GM21367 (cell line): ENCODE data around the gene IL22RA2.
"Not testable (repeated sequence)": the region's sequence is repeated elsewhere in the genome, so short reads cannot be mapped to it uniquely, and the experiment has no call there.

Source experiments
- ATAC-seq: cut with Tn5 transposase; IDR thresholded peaks from one replicate; pipeline ENCODE4 v1.9.1; 2021; ENCODE audit not compliant: unreplicated experiment

IL22RA2 gene

GRCh38 chr6:137173501-137173900 is at the start of gene IL22RA2:
Gene IL22RA2, minus strand, starts transcription at chr6:137173644. Its CDS starts 11,895 bp downstream, at chr6:137161749.
- ATAC-seq: no peak

GRCh38 chr6:137222381-137222780 is 48.9 kb upstream of the IL22RA2 start:
- ATAC-seq: no peak

GRCh38 chr6:137219664-137220252 is 46.3 kb upstream of the IL22RA2 start:
- ATAC-seq: no peak

GRCh38 chr6:137218917-137219663 is 45.6 kb upstream of the IL22RA2 start, which contains the start of gene IFNGR1:
Gene IFNGR1, minus strand, starts transcription at chr6:137219385. Its CDS starts 58 bp downstream, at chr6:137219327.
- peak; percentile 88 for ATAC-seq

- peak; percentile 26 for ATAC-seq
Measured at GRCh38 chr6:137218473-137218916, 45.1 kb upstream of the IL22RA2 start.

GRCh38 chr6:137217801-137218472 is 44.5 kb upstream of the IL22RA2 start:
- ATAC-seq: no peak

GRCh38 chr6:137216875-137217553 is 43.6 kb upstream of the IL22RA2 start:
- ATAC-seq: no peak

GRCh38 chr6:137216106-137216505 is 42.7 kb upstream of the IL22RA2 start:
- ATAC-seq: no peak

- not testable (repeated sequence) for ATAC-seq
Measured at GRCh38 chr6:137215630-137216029, 42.2 kb upstream of the IL22RA2 start.

GRCh38 chr6:137214931-137215330 is 41.5 kb upstream of the IL22RA2 start:
- ATAC-seq: no peak

GRCh38 chr6:137213813-137214212 is 40.4 kb upstream of the IL22RA2 start:
- ATAC-seq: no peak

- no peak for ATAC-seq
Measured at GRCh38 chr6:137213331-137213740, 39.9 kb upstream of the IL22RA2 start.

GRCh38 chr6:137211910-137212309 is 38.5 kb upstream of the IL22RA2 start:
- ATAC-seq: no peak

- no peak for ATAC-seq
Measured at GRCh38 chr6:137210903-137211302, 37.5 kb upstream of the IL22RA2 start.

GRCh38 chr6:137208279-137208678 is 34.8 kb upstream of the IL22RA2 start:
- ATAC-seq: no peak

GRCh38 chr6:137207457-137207856 is 34.0 kb upstream of the IL22RA2 start:
- not testable (repeated sequence) for ATAC-seq

GRCh38 chr6:137206577-137206976 is 33.1 kb upstream of the IL22RA2 start:
- ATAC-seq: no peak

GRCh38 chr6:137203256-137203655 is 29.8 kb upstream of the IL22RA2 start:
- no peak for ATAC-seq

GRCh38 chr6:137202078-137202477 is 28.6 kb upstream of the IL22RA2 start:
- ATAC-seq: no peak

GRCh38 chr6:137201006-137201405 is 27.6 kb upstream of the IL22RA2 start:
- ATAC-seq: no peak

GRCh38 chr6:137200288-137200687 is 26.8 kb upstream of the IL22RA2 start:
- no peak for ATAC-seq
